Fibroblast of lung (primary cell): ENCODE results near the gene KLRG1. TPM values are rescaled to one million over a fixed set of nuclear protein-coding genes. Genes with fewer than 3 reads are reported as not detected.

Experiments used
- DNase-seq, 2 donors: peaks; one replicate each; pipeline versions ENCODE4 v3.0.0 to v3.0.0-alpha.2; 2010; ENCODE audit warnings: low read depth in 2 of 2
- H2AFZ ChIP-seq: 2 replicates; pipeline ENCODE4 v1.5.1; 2012; ENCODE audit warnings: low read length, control low read depth, inconsistent platforms
- H3K27ac ChIP-seq: 2 replicates; pipeline ENCODE4 v1.5.1; 2011; ENCODE audit warnings: low read length, control low read depth; ENCODE audit not compliant: insufficient read depth
- H3K27me3 ChIP-seq: 2 replicates; pipeline ENCODE4 v1.5.1; 2011; ENCODE audit warnings: mild to moderate bottlenecking, low read length; ENCODE audit not compliant: control insufficient read depth, insufficient read depth
- H3K36me3 ChIP-seq: 2 replicates; pipeline ENCODE4 v1.5.1; 2011; ENCODE audit warnings: low read length; ENCODE audit not compliant: control insufficient read depth, insufficient read depth
- H3K4me1 ChIP-seq: 2 replicates; pipeline ENCODE4 v1.5.1; 2011; ENCODE audit warnings: low read length; ENCODE audit not compliant: control insufficient read depth, insufficient read depth; ENCODE audit errors: extremely low read depth
- H3K4me2 ChIP-seq: 2 replicates; pipeline ENCODE4 v1.5.1; 2011; ENCODE audit warnings: low read length, control low read depth; ENCODE audit not compliant: insufficient read depth; ENCODE audit errors: extremely low read depth
- H3K4me3 ChIP-seq, 4 experiments: fragments of 200-600 bp in 1 of 4; sonication (generic) in 1 of 4; replicated peaks in 1 of 4; 2 replicates each; pipeline ENCODE4 v1.5.1; 2011 to 2016; ENCODE audit warnings: low read length in 4 of 4, low read depth in 3 of 4, mild to moderate bottlenecking in 3 of 4, control low read depth in 2 of 4, inconsistent platforms in 1 of 4, mixed read lengths in 1 of 4; ENCODE audit not compliant: insufficient read depth in 1 of 4; ENCODE audit errors: control extremely low read depth in 1 of 4
- H3K79me2 ChIP-seq: 2 replicates; pipeline ENCODE4 v1.5.1; 2012; ENCODE audit warnings: mild to moderate bottlenecking, low read length, inconsistent platforms; ENCODE audit not compliant: control insufficient read depth, insufficient read depth
- H3K9ac ChIP-seq: 2 replicates; pipeline ENCODE4 v1.5.1; 2011; ENCODE audit warnings: mild to moderate bottlenecking, low read length, control low read depth; ENCODE audit not compliant: insufficient read depth
- H3K9me3 ChIP-seq: 2 replicates; pipeline ENCODE4 v1.5.1; 2012; ENCODE audit warnings: low read depth, low read length; ENCODE audit not compliant: control insufficient read depth, insufficient read depth
- H4K20me1 ChIP-seq: 2 replicates; pipeline ENCODE4 v1.5.1; 2011; ENCODE audit warnings: low read length; ENCODE audit not compliant: control insufficient read depth, insufficient read depth; ENCODE audit errors: extremely low read depth
- EZH2 ChIP-seq: IDR thresholded peaks from 2 replicates; pipeline ENCODE4 v1.5.1; 2012; ENCODE audit warnings: low read length, control low read depth, mild to moderate bottlenecking; ENCODE audit errors: missing control alignments
- polyA plus RNA-seq, 2 donors: library from polyadenylated mRNA; depleted of rRNA in 1 of 2; stranded (reverse) in 1 of 2; unstranded in 1 of 2; fragments of >200 nt; gene quantifications; 2 replicates each; pipeline ENCODE4 v1.2.1, GENCODE V29; 2011 to 2012; ENCODE audit warnings: missing spikeins in 1 of 2
- total RNA-seq: library from RNA; depleted of rRNA; stranded (reverse); fragments of >200 nt; gene quantifications from 2 replicates; pipeline ENCODE4 v1.2.1, GENCODE V29; 2014
- TF ChIP-seq, protein P1 (sequence below), 2 donors: IDR thresholded peaks in 1 of 2; conservative IDR thresholded peaks in 1 of 2; 1 replicate in 1 of 2; 2 replicates in 1 of 2; pipeline ENCODE4 v1.5.1; 2011 to 2012; ENCODE audit warnings: low read length in 2 of 2, control low read depth in 1 of 2, inconsistent platforms in 1 of 2, low read depth in 1 of 2, mild to moderate bottlenecking in 1 of 2

KLRG1 gene
- total and polyA plus RNA-seq, 2 donors (not counting 1 experiment from before 2014, with no cell fraction given): 1.0 to 1.8 TPM

DNA sequence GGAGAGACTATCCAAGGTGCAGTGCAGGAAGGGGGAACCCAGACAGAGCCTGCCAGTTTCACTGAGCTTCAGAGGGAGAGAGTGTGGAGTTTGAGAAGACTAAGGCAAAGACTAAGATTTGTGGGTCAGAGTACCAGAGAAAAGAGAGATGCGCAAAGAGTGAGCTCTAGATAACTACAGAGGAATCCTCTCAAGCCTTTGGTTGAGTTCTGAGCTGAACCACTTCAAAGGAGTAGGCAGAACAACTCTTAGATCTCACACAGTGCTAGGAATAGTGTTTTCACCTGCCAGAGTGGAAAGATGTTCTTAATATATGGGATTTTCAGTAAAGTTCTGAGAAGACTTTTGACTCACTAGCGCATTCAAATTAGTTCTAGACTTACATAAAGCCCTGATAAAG lies 29.2 kb upstream of the KLRG1 start:
- Histone ChIP-seq H3K36me3 (no peaks in the 10 kb centered on the region), H3K9me3 (no peaks in the 10 kb centered on the region), H3K27ac (no peak overlapping the region), H2AFZ (no peak overlapping the region), H3K79me2 (no peaks in the 10 kb centered on the region), H3K4me3 (no peak overlapping the region), H4K20me1 (no peaks in the 10 kb centered on the region), H3K27me3 (no peaks in the 10 kb centered on the region), H3K4me1 (no peaks in the 10 kb centered on the region), H3K9ac (no peak overlapping the region), H3K4me2 (no peak overlapping the region)
- DNase-seq: no peak
- TF ChIP-seq, protein P1, sequence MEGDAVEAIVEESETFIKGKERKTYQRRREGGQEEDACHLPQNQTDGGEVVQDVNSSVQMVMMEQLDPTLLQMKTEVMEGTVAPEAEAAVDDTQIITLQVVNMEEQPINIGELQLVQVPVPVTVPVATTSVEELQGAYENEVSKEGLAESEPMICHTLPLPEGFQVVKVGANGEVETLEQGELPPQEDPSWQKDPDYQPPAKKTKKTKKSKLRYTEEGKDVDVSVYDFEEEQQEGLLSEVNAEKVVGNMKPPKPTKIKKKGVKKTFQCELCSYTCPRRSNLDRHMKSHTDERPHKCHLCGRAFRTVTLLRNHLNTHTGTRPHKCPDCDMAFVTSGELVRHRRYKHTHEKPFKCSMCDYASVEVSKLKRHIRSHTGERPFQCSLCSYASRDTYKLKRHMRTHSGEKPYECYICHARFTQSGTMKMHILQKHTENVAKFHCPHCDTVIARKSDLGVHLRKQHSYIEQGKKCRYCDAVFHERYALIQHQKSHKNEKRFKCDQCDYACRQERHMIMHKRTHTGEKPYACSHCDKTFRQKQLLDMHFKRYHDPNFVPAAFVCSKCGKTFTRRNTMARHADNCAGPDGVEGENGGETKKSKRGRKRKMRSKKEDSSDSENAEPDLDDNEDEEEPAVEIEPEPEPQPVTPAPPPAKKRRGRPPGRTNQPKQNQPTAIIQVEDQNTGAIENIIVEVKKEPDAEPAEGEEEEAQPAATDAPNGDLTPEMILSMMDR (conservative IDR thresholded peaks at IDR 0.05 in 1 of 2, IDR thresholded peaks at IDR 0.05 in 1 of 2; ENCODE audit: low read depth in 1 of 2, low read length in 2 of 2): no peak
- no peak for TF ChIP-seq EZH2

DNA sequence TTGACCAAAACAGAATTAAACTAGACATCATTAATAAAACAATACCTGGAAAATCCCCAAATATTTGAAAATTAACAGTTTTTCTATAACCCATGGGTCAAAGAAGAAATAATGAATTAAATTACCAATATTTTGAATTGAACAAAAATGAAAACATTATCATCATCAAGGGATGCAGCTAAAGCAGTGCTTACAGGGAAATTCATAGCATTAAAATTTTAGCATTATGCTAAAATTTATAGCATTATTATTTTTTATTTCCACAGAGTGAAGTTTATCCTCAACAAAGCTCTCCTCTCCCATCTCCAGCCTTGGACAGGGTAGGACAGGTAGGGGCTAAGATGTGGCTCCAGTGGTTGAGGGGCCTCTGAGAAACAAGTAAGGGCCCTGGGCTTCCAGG lies 20.6 kb upstream of the KLRG1 start:
- TF ChIP-seq EZH2: no peak
- TF ChIP-seq, protein P1 (conservative IDR thresholded peaks at IDR 0.05 in 1 of 2, IDR thresholded peaks at IDR 0.05 in 1 of 2; ENCODE audit: low read depth in 1 of 2, low read length in 2 of 2): no peak
- no peak for DNase-seq
- no peaks in the 10 kb centered on the region for H4K20me1 ChIP-seq
- no peak overlapping the region for H3K27ac ChIP-seq
- no peak overlapping the region for H3K9ac ChIP-seq
- no peak overlapping the region for H3K4me3 ChIP-seq
- H3K79me2 ChIP-seq: no peaks in the 10 kb centered on the region
- H3K36me3 ChIP-seq: no peaks in the 10 kb centered on the region
- H3K4me1 ChIP-seq: no peaks in the 10 kb centered on the region
- H3K4me2 ChIP-seq: no peak overlapping the region
- H3K27me3 ChIP-seq: no peaks in the 10 kb centered on the region
- no peak overlapping the region for H2AFZ ChIP-seq
- H3K9me3 ChIP-seq: no peaks in the 10 kb centered on the region

DNA sequence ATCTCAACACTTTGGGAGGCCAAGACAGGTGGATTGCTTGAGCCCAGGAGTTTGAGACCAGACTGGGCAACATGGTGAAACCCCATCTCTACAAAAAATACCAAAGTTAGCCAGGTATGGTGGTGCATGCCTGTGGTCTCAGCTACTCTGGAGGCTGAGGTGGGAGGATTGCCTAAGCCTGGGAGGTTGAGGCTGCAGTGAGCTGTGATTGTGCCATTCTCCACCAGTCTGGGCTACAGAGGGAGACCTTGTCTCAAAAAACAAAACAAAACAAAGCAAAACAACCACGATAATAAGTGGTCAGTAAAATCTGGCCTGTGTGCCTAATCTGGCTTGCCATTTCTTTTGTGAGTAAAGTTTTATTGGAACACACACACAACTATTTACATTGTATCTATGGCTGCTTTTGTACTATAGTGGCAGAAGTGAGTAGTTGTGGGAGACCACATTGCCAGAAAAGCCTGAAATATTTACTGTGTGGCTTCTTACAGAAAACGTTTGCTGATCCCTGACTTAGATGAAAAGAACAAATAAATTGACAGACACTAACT lies 19.4 kb upstream of the KLRG1 start:
- H3K4me1 ChIP-seq: no peaks in the 10 kb centered on the region
- H3K9me3 ChIP-seq: no peaks in the 10 kb centered on the region
- no peak overlapping the region for H3K4me3 ChIP-seq
- no peaks in the 10 kb centered on the region for H3K36me3 ChIP-seq
- no peak overlapping the region for H3K27ac ChIP-seq
- no peak overlapping the region for H3K9ac ChIP-seq
- no peak overlapping the region for H2AFZ ChIP-seq
- no peaks in the 10 kb centered on the region for H4K20me1 ChIP-seq
- TF ChIP-seq, protein P1 (conservative IDR thresholded peaks at IDR 0.05 in 1 of 2, IDR thresholded peaks at IDR 0.05 in 1 of 2; ENCODE audit: low read depth in 1 of 2, low read length in 2 of 2): no peak
- no peak for TF ChIP-seq EZH2
- no peaks in the 10 kb centered on the region for H3K27me3 ChIP-seq
- H3K4me2 ChIP-seq: no peak overlapping the region
- no peak for DNase-seq
- H3K79me2 ChIP-seq: no peaks in the 10 kb centered on the region
